GM23248 (cell line): ENCODE results near the gene UBXN6. TPM values are rescaled to one million over a fixed set of nuclear protein-coding genes. Genes with fewer than 3 reads are reported as not detected.

Experiments used
- DNase-seq: peaks from one replicate; pipeline ENCODE4 v3.0.0-alpha.2; 2015
- H2AFZ ChIP-seq: fragments of 200-600 bp; sonication (generic); 2 replicates; pipeline ENCODE4 v1.6.1; 2016; ENCODE audit warnings: antibody characterized with exemption
- H3F3A ChIP-seq: fragments of 200-600 bp; sonication (generic); 2 replicates; pipeline ENCODE4 v1.6.1; 2016; ENCODE audit warnings: mild to moderate bottlenecking, antibody characterized with exemption, mixed run types; ENCODE audit not compliant: insufficient read depth
- H3K27ac ChIP-seq: fragments of 200-600 bp; sonication (generic); 2 replicates; pipeline ENCODE4 v1.5.1; 2016; ENCODE audit warnings: mild to moderate bottlenecking
- H3K27me3 ChIP-seq: fragments of 200-600 bp; sonication (generic); replicated peaks from 2 replicates; pipeline ENCODE4 v1.6.1; 2016; ENCODE audit warnings: mild to moderate bottlenecking; ENCODE audit not compliant: insufficient read depth
- H3K36me3 ChIP-seq: fragments of 200-600 bp; sonication (generic); 2 replicates; pipeline ENCODE4 v1.6.1; 2016; ENCODE audit warnings: low read depth, mild to moderate bottlenecking
- H3K4me1 ChIP-seq: fragments of 200-600 bp; sonication (generic); 2 replicates; pipeline ENCODE4 v1.6.1; 2016; ENCODE audit warnings: mild to moderate bottlenecking; ENCODE audit not compliant: insufficient read depth
- H3K4me2 ChIP-seq: fragments of 200-600 bp; sonication (generic); one replicate; pipeline ENCODE4 v1.6.1; 2016; ENCODE audit warnings: mild to moderate bottlenecking; ENCODE audit not compliant: unreplicated experiment
- H3K4me3 ChIP-seq: fragments of 200-600 bp; sonication (generic); 2 replicates; pipeline ENCODE4 v1.5.1; 2016; ENCODE audit warnings: mild to moderate bottlenecking
- H3K79me2 ChIP-seq: fragments of 200-600 bp; sonication (generic); 2 replicates; pipeline ENCODE4 v1.6.1; 2016; ENCODE audit warnings: mild to moderate bottlenecking; ENCODE audit not compliant: insufficient read depth
- H3K9ac ChIP-seq: fragments of 200-600 bp; sonication (generic); 2 replicates; pipeline ENCODE4 v1.6.1; 2016; ENCODE audit warnings: mild to moderate bottlenecking
- H3K9me2 ChIP-seq: fragments of 200-600 bp; sonication (generic); 2 replicates; pipeline ENCODE4 v1.6.1; 2016; ENCODE audit warnings: mixed run types, mild to moderate bottlenecking, moderate library complexity; ENCODE audit not compliant: insufficient read depth
- H3K9me3 ChIP-seq: fragments of 200-600 bp; sonication (generic); one replicate; pipeline ENCODE4 v1.6.1; 2017; ENCODE audit warnings: low read depth
- H4K20me1 ChIP-seq: fragments of 200-600 bp; sonication (generic); 2 replicates; pipeline ENCODE4 v1.6.0; 2016; ENCODE audit not compliant: insufficient read depth
- EZH2 ChIP-seq: fragments of 200-600 bp; sonication (generic); IDR thresholded peaks from 2 replicates; pipeline ENCODE4 v1.6.1; 2018; ENCODE audit warnings: antibody characterized with exemption, mild to moderate bottlenecking; ENCODE audit not compliant: insufficient read depth, poor library complexity, severe bottlenecking
- EZH2phosphoT487 ChIP-seq: fragments of 200-600 bp; sonication (generic); IDR thresholded peaks from 2 replicates; pipeline ENCODE4 v1.6.1; 2018; ENCODE audit warnings: antibody characterized with exemption, moderate library complexity, mild to moderate bottlenecking, low read depth; ENCODE audit not compliant: insufficient read depth
- WGBS, 2 experiments: methylation state at CpG; one replicate each; pipeline ENCODE4 v1.1.6; 2015 to 2017; ENCODE audit warnings: low lambda C conversion rate in 2 of 2, low coverage in 1 of 2; ENCODE audit errors: missing lambda C conversion rate in 2 of 2; 5-methylcytosine and 5-hydroxymethylcytosine counted together
- in situ Hi-C: fragments of 300-500 bp; cut with MboI; formaldehyde crosslinking; loops from 2 replicates; pipeline ENCODE4 v1.15.0; 2020
- polyA plus RNA-seq: library from polyadenylated mRNA; unstranded; fragments of >200 nt; fragmentation: Nextera tagmentation; extraction: Ambion mirVana; gene quantifications from 2 replicates; pipeline ENCODE4 v1.2.1, GENCODE V29; 2016
- total RNA-seq: library from RNA; depleted of rRNA; stranded (reverse); fragments of >200 nt; shearing (Covaris generic); gene quantifications from 2 replicates; pipeline ENCODE4 v1.2.3, GENCODE V29; 2014

UBXN6 gene
- total and polyA plus RNA-seq, 2 experiments from 2014 or later = 45.8 to 113 TPM

DNA sequence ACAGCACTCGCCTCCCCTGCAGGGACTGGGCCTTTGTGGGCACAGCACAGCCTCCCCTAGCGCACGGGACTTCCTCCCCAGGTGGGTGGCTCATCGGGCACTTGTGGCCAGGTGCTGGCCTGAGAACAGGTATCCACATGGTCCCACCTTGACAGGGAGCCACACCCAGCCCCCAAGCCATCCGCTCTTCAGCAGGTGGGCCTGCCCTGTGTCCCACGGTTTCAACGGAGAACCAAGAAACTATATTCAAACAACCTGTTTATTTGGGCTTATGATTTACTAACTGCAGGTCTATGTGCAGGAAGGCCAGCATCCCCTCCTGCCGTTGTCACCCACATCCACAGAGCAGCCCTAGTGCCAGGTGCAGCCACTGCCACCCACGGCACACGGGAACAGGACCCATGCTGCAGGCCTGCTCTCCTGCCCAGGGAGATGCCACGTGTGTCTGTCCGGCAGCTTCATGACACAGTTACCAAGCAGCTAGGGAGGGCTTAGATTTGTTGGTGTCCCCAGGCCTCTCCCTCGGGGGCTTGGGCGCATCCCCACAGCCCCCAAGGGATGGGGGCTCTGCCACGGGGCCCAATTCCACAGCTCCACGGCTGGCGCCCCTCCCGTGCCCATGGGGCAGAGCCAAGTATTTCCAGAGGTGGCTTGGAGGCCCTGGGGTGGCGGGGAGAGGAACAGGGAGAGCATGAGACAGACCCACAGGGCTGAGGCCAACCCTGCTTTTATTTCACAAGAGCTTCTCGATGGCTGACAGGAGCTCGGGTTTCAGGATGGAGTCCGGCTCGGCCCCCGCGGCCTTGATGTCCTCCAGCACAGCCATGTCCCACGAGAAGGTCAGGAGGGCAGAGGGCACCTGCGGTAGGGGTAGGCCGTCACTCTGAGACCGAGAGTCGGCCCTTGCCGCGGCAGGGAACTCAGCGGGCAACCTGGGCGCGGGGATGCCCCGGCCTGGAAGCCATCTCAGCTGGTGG lies 12.5 kb downstream of the UBXN6 start:
- Histone ChIP-seq H3K9me3 (no peaks in the 10 kb centered on the region), H3F3A (no peaks in the 10 kb centered on the region; the same call in 1 of the 2 replicates), H3K27me3 (no peaks in the 10 kb centered on the region), H3K36me3 (peaks cover 8% of the 10 kb centered on the region; the same call in 1 of the 2 replicates), H3K79me2 (peaks cover 12% of the 10 kb centered on the region), H3K4me3 (no peak overlapping the region), H2AFZ (no peak overlapping the region), H3K27ac (no peak overlapping the region), H3K4me1 (no peaks in the 10 kb centered on the region), H3K9me2 (no peaks in the 10 kb centered on the region), H3K9ac (no peak overlapping the region), H4K20me1 (no peaks in the 10 kb centered on the region), H3K4me2 (no peak overlapping the region)
- DNase-seq = no peak
- 78% methylated on average over 34 to 36 of the region's 36 CpGs for WGBS, 2 experiments
- in situ Hi-C loops = no loop called here
- TF ChIP-seq EZH2phosphoT487 = no peak

DNA sequence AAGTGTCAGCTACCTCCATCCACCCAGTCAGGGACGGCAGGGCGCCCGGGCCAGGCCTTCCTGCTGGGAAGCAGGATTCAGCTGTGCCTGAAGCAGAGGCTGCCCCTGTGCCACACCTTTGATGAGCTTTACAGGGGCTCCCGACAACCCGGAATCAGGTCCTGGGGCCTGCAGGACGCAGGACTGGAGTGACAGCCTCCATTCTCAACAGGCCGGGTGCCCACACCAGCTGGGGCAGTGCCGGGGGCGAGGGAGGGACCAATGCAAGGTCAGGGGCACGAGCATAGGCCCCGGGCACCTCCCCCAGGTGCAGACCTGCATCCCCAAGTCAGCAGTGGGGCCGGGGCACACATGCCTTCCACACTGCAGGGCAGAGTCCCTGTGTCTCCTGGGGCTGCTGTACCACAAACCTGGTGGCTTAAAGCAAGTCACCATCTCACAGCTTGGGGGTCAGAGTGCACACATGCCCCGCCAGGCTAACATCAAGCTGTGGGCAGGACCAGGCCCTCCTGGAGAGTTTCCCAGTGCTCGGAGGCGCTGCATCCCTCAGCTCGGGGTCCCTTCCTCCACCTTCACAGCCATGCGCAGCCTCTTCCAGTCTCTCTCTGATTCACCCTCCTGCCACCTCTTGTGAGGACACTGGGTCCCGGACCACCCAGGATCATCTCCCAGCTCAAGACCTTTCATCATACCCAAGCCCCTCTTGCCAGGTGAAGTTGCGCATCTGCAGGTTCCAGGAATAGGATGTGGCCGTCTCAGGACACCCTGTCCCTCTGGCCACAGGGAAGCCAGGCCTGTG lies 13.4 kb downstream of the UBXN6 start:
- Histone ChIP-seq H2AFZ (no peak overlapping the region), H3K4me3 (no peak overlapping the region), H3K27ac (no peak overlapping the region), H4K20me1 (no peaks in the 10 kb centered on the region), H3K9me3 (no peaks in the 10 kb centered on the region), H3K9ac (no peak overlapping the region), H3K4me2 (no peak overlapping the region), H3F3A (no peaks in the 10 kb centered on the region), H3K9me2 (no peaks in the 10 kb centered on the region), H3K27me3 (no peaks in the 10 kb centered on the region), H3K36me3 (peaks cover 2% of the 10 kb centered on the region; the same call in 1 of the 2 replicates), H3K4me1 (no peaks in the 10 kb centered on the region), H3K79me2 (peaks cover 5% of the 10 kb centered on the region; the same call in 1 of the 2 replicates)
- DNase-seq = no peak
- in situ Hi-C loops = no loop called here
- TF ChIP-seq EZH2 = no peak
- TF ChIP-seq EZH2phosphoT487 = no peak
- 83 to 85% methylated on average over 16 to 17 of the region's 20 CpGs for WGBS, 2 experiments

DNA sequence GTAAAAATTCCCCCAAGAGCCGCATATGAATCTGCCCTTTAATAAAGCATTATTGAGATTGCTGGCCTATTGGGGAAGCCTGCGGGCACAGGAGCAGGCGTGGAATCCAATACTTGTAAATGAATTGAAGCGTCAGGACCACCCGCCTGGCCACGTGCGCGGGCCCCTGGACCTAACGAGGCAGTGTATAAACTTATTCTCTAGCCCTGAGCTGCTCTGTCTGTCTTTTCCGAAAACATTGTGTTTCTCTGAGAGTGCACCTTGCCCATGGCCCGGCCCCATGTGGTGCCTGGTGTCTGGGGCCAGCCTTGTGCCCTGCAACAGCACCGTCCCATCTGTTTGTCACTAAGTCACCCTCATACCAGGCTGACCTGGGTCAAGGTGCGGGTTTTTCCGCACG lies 14.4 kb downstream of the UBXN6 start:
- Histone ChIP-seq H3K4me3 (no peak overlapping the region), H3K9me2 (no peaks in the 10 kb centered on the region), H3K4me1 (no peaks in the 10 kb centered on the region), H3K9ac (no peak overlapping the region), H3K9me3 (no peaks in the 10 kb centered on the region), H3K36me3 (no peaks in the 10 kb centered on the region; the same call in 1 of the 2 replicates), H3K4me2 (no peak overlapping the region), H3K27me3 (no peaks in the 10 kb centered on the region), H2AFZ (no peak overlapping the region), H3K79me2 (no peaks in the 10 kb centered on the region), H3F3A (no peaks in the 10 kb centered on the region), H4K20me1 (no peaks in the 10 kb centered on the region), H3K27ac (no peak overlapping the region)
- in situ Hi-C loops = no loop called here
- TF ChIP-seq EZH2phosphoT487 (no peak), EZH2 (no peak)
- DNase-seq = no peak
- WGBS, 2 experiments = 83 to 85% methylated on average over 15 of the region's 15 CpGs

DNA sequence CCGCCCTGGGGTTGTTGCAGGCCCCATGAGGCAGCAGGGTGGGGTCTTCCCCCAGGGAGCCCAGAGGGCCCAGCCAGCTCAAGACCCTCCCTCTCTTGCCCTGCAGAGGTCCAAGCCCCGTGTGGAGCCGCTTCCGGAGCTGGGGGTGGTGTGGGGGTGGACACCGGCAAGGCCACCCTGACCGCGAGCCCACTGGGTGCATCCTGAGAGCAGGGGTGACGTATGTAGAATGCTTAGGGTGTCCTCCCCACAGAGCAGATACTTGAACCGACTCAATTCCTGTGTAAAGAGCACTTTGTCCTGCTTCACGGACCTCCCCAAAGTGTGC lies 14.8 kb downstream of the UBXN6 start:
- no peaks in the 10 kb centered on the region; the same call in 1 of the 2 replicates for H3K36me3 ChIP-seq
- no peaks in the 10 kb centered on the region for H4K20me1 ChIP-seq
- WGBS, 2 experiments = 93 to 99% methylated on average over 7 to 10 of the region's 10 CpGs

More for the DNA sequence above, 14.8 kb downstream of the UBXN6 start:
- Histone ChIP-seq H3K79me2 (no peaks in the 10 kb centered on the region), H3K9ac (no peak overlapping the region), H3K27ac (no peak overlapping the region), H3F3A (no peaks in the 10 kb centered on the region), H3K9me3 (no peaks in the 10 kb centered on the region), H3K4me3 (no peak overlapping the region), H3K27me3 (no peaks in the 10 kb centered on the region), H3K9me2 (no peaks in the 10 kb centered on the region), H3K4me2 (no peak overlapping the region), H3K4me1 (no peaks in the 10 kb centered on the region), H2AFZ (no peak overlapping the region)
- TF ChIP-seq EZH2phosphoT487 (no peak), EZH2 (no peak)
- in situ Hi-C loops = no loop called here
- no peak for DNase-seq
